H9 (cell line): ENCODE measurements around the gene IGF2BP3. TPM values are rescaled to one million over a fixed set of nuclear protein-coding genes. Genes with fewer than 3 reads are reported as not detected.

Source experiments
- DNase-seq: peaks from one replicate; pipeline ENCODE4 v3.0.0-alpha.2; 2017
- H2AFZ ChIP-seq: one replicate; pipeline ENCODE4 v1.6.1; 2013; ENCODE audit warnings: mild to moderate bottlenecking, low read length, control low read depth, moderate library complexity
- H2AK5ac ChIP-seq: 2 replicates; pipeline ENCODE4 v1.6.1; 2013; ENCODE audit warnings: low read length, control low read depth, mixed read lengths; ENCODE audit not compliant: insufficient read length
- H2BK120ac ChIP-seq: one replicate; pipeline ENCODE4 v1.6.1; 2013; ENCODE audit warnings: low read depth, mild to moderate bottlenecking, low read length, control low read depth, inconsistent platforms; ENCODE audit not compliant: poor library complexity, severe bottlenecking
- H2BK12ac ChIP-seq: 2 replicates; pipeline ENCODE4 v1.6.1; 2013; ENCODE audit warnings: low read length, control low read depth, mixed read lengths, low read depth; ENCODE audit not compliant: insufficient read length
- H2BK15ac ChIP-seq: 2 replicates; pipeline ENCODE4 v1.6.1; 2013; ENCODE audit warnings: low read depth, low read length, control low read depth
- H2BK20ac ChIP-seq: one replicate; pipeline ENCODE4 v1.6.1; 2013; ENCODE audit warnings: low read depth, mild to moderate bottlenecking, low read length, control low read depth, inconsistent platforms; ENCODE audit not compliant: poor library complexity, severe bottlenecking
- H2BK5ac ChIP-seq: 2 replicates; pipeline ENCODE4 v1.6.1; 2013; ENCODE audit warnings: low read length, control low read depth, mixed read lengths; ENCODE audit not compliant: insufficient read length
- H3K14ac ChIP-seq: 2 replicates; pipeline ENCODE4 v1.6.1; 2013; ENCODE audit warnings: low read length, control low read depth; ENCODE audit not compliant: insufficient read depth
- H3K18ac ChIP-seq: 2 replicates; pipeline ENCODE4 v1.6.1; 2013; ENCODE audit warnings: low read depth, mild to moderate bottlenecking, mixed read lengths, low read length, control low read depth; ENCODE audit not compliant: insufficient read length
- H3K23ac ChIP-seq: 2 replicates; pipeline ENCODE4 v1.6.1; 2013; ENCODE audit warnings: low read length, control low read depth, mixed read lengths, low read depth; ENCODE audit not compliant: insufficient read length
- H3K23me2 ChIP-seq: 2 replicates; pipeline ENCODE4 v1.6.1; 2013; ENCODE audit warnings: low read depth, mild to moderate bottlenecking, mixed read lengths, low read length, control low read depth; ENCODE audit not compliant: insufficient read length, poor library complexity, severe bottlenecking
- H3K27ac ChIP-seq: 2 replicates; pipeline ENCODE4 v1.5.1; 2013; ENCODE audit warnings: low read length, control low read depth, mixed read lengths, low read depth; ENCODE audit not compliant: insufficient read length
- H3K27me3 ChIP-seq: 2 replicates; pipeline ENCODE4 v1.6.1; 2013; ENCODE audit warnings: low read length, control low read depth, inconsistent platforms; ENCODE audit not compliant: insufficient read depth
- H3K4ac ChIP-seq: 2 replicates; pipeline ENCODE4 v1.6.1; 2013; ENCODE audit warnings: low read depth, mild to moderate bottlenecking, control low read depth, inconsistent platforms, low read length, moderate library complexity
- H3K4me1 ChIP-seq: 2 replicates; pipeline ENCODE4 v1.6.1; 2013; ENCODE audit warnings: low read length, control low read depth, inconsistent platforms; ENCODE audit not compliant: insufficient read depth
- H3K4me2 ChIP-seq: 2 replicates; pipeline ENCODE4 v1.6.1; 2013; ENCODE audit warnings: low read length, control low read depth, mixed read lengths; ENCODE audit not compliant: insufficient read length, insufficient read depth
- H3K56ac ChIP-seq: 2 replicates; pipeline ENCODE4 v1.6.1; 2013; ENCODE audit warnings: low read depth, mild to moderate bottlenecking, mixed read lengths, low read length, control low read depth; ENCODE audit not compliant: insufficient read length
- H3K79me1 ChIP-seq: 2 replicates; pipeline ENCODE4 v1.6.1; 2013; ENCODE audit warnings: low read depth, mild to moderate bottlenecking, moderate library complexity, low read length, control low read depth, inconsistent platforms; ENCODE audit not compliant: insufficient read depth, poor library complexity, severe bottlenecking
- H3K79me2 ChIP-seq: 2 replicates; pipeline ENCODE4 v1.6.1; 2013; ENCODE audit warnings: low read length, control low read depth, inconsistent platforms; ENCODE audit not compliant: insufficient read depth
- H3K9ac ChIP-seq: 2 replicates; pipeline ENCODE4 v1.6.1; 2013; ENCODE audit warnings: low read length, control low read depth, mixed read lengths; ENCODE audit not compliant: insufficient read length; ENCODE audit errors: extremely low read depth
- H3K9me3 ChIP-seq: one replicate; pipeline ENCODE4 v1.6.1; 2013; ENCODE audit warnings: low read depth, low read length, inconsistent platforms; ENCODE audit not compliant: control insufficient read depth
- H3T11ph ChIP-seq: one replicate; pipeline ENCODE4 v1.6.1; 2013; ENCODE audit warnings: mild to moderate bottlenecking, low read length, control low read depth, inconsistent platforms
- H4K20me1 ChIP-seq: one replicate; pipeline ENCODE4 v1.6.1; 2013; ENCODE audit not compliant: control insufficient read depth, insufficient read length, insufficient read depth
- H4K5ac ChIP-seq: 2 replicates; pipeline ENCODE4 v1.6.1; 2013; ENCODE audit warnings: low read depth, mild to moderate bottlenecking, mixed read lengths, low read length, control low read depth; ENCODE audit not compliant: insufficient read length
- H4K8ac ChIP-seq: replicated peaks from 2 replicates; pipeline ENCODE4 v1.6.1; 2013; ENCODE audit warnings: low read length, control low read depth, mixed read lengths, low read depth; ENCODE audit not compliant: insufficient read length
- H4K91ac ChIP-seq: 2 replicates; pipeline ENCODE4 v1.6.1; 2013; ENCODE audit warnings: low read depth, mild to moderate bottlenecking, moderate library complexity, mixed read lengths, low read length, control low read depth; ENCODE audit not compliant: insufficient read length
- H3K27ac Mint-ChIP-seq, 3 experiments: 2 replicates in 2 of 3; 3 replicates in 1 of 3; pipeline ENCODE4 v1.8.0; 2020 to 2021; ENCODE audit warnings: mixed read lengths in 3 of 3, mild to moderate bottlenecking in 1 of 3, moderate library complexity in 1 of 3
- H3K27me3 Mint-ChIP-seq: 2 replicates; pipeline ENCODE4 v1.8.0; 2021; ENCODE audit warnings: low read depth, mild to moderate bottlenecking, moderate library complexity, mixed read lengths
- H3K36me3 Mint-ChIP-seq, 3 experiments: 2 replicates in 2 of 3; 3 replicates in 1 of 3; pipeline ENCODE4 v1.8.0; 2020 to 2021; ENCODE audit warnings: low read depth in 3 of 3, mixed read lengths in 3 of 3; ENCODE audit not compliant: insufficient read depth in 1 of 3
- H3K4me1 Mint-ChIP-seq, 2 experiments: 2 replicates each; pipeline ENCODE4 v1.8.0; 2020; ENCODE audit warnings: mixed read lengths in 2 of 2
- H3K4me3 Mint-ChIP-seq, 2 experiments: 2 replicates in 1 of 2; 3 replicates in 1 of 2; pipeline ENCODE4 v1.8.0; 2020 to 2021; ENCODE audit warnings: mild to moderate bottlenecking in 2 of 2, mixed read lengths in 2 of 2, moderate library complexity in 1 of 2
- H3K9me3 Mint-ChIP-seq, 2 experiments: 2 replicates in 1 of 2; 3 replicates in 1 of 2; pipeline ENCODE4 v1.8.0; 2020; ENCODE audit warnings: mild to moderate bottlenecking in 2 of 2, mixed read lengths in 2 of 2, moderate library complexity in 1 of 2
- CTCF ChIP-seq: fragments of 200-600 bp; sonication (generic); conservative IDR thresholded peaks from 3 replicates; pipeline ENCODE4 v1.8.0; 2021; ENCODE audit warnings: antibody characterized with exemption, mild to moderate bottlenecking
- WGBS: extraction: QIAGEN DNeasy Blood & Tissue Kit; methylation state at CpG from one replicate; pipeline ENCODE4 v1.1.7; 2013; ENCODE audit warnings: missing lambda C conversion rate, low lambda C conversion rate, mixed read lengths; ENCODE audit not compliant: insufficient read length; ENCODE audit errors: extremely low coverage; 5-methylcytosine and 5-hydroxymethylcytosine counted together
- total RNA-seq: library from RNA; stranded (reverse); gene quantifications from 2 replicates; pipeline ENCODE4 v1.2.1, GENCODE V29; 2021

The IGF2BP3 gene
- total RNA-seq, 1 experiment from 2014 or later: 197 TPM

GRCh38 chr7:23422384-23422783 lies 47.9 kb downstream of the IGF2BP3 start:
- no peak overlapping the region for H3K4me2 ChIP-seq
- no peak overlapping the region for H4K8ac ChIP-seq
- H4K20me1 ChIP-seq: no peaks in the 10 kb centered on the region
- H2AK5ac ChIP-seq: no peak overlapping the region
- H2BK5ac ChIP-seq: no peak overlapping the region
- H3K14ac ChIP-seq: no peak overlapping the region
- Mint-ChIP-seq H3K9me3 (no peaks in the 10 kb centered on the region), H3K27me3 (no peaks in the 10 kb centered on the region), H3K27ac (peak overlapping the region; percentile 48 to 77 (median 74); a peak in 5 of 7 replicates), H3K4me1 (peaks cover 48 to 59% of the 10 kb centered on the region in 2 experiments), H3K4me3 (no peak overlapping the region), H3K36me3 (peaks cover 2 to 14% (median 2%) of the 10 kb centered on the region in 3 experiments; a peak in 4 of 7 replicates)
- no peaks in the 10 kb centered on the region for H3K27me3 ChIP-seq
- H3K4ac ChIP-seq: no peak overlapping the region
- no peak overlapping the region for H3K18ac ChIP-seq
- H3K56ac ChIP-seq: no peak overlapping the region
- H3T11ph ChIP-seq: no peak overlapping the region
- H2BK120ac ChIP-seq: no peak overlapping the region
- no peaks in the 10 kb centered on the region for H3K23me2 ChIP-seq
- H3K9ac ChIP-seq: no peak overlapping the region
- no peak overlapping the region for H4K5ac ChIP-seq
- no CpG with 5 or more reads among the region's 7 CpGs for WGBS
- H2BK15ac ChIP-seq: no peak overlapping the region
- no peak for TF ChIP-seq CTCF
- H3K79me1 ChIP-seq: peaks cover 7% of the 10 kb centered on the region
- H3K9me3 ChIP-seq: no peaks in the 10 kb centered on the region
- no peak overlapping the region for H3K23ac ChIP-seq
- H2BK20ac ChIP-seq: no peak overlapping the region
- no peak overlapping the region for H2BK12ac ChIP-seq
- H3K4me1 ChIP-seq: peaks cover 4% of the 10 kb centered on the region; the same call in 1 of the 2 replicates
- H2AFZ ChIP-seq: no peak overlapping the region
- no peak overlapping the region for H4K91ac ChIP-seq
- peaks cover 38% of the 10 kb centered on the region; the same call in 1 of the 2 replicates for H3K79me2 ChIP-seq
- no peak for DNase-seq
- H3K27ac ChIP-seq: no peak overlapping the region
